22Rv1 (cell line): Measurements from ENCODE around the gene METTL4.

ENCODE experiments used
- CTCF ChIP-seq: fragments of 450-650 bp; IDR thresholded peaks from 2 replicates; pipeline ENCODE4 v1.5.1; 2017; ENCODE audit warnings: mild to moderate bottlenecking
- ZFX ChIP-seq: fragments of 450-650 bp; IDR thresholded peaks from 2 replicates; pipeline ENCODE4 v1.6.1; 2017; ENCODE audit warnings: antibody characterized with exemption, borderline replicate concordance

- no peak for TF ChIP-seq CTCF
- no peak for TF ChIP-seq ZFX
Observed at GRCh38 chr18:2497797-2498196, 73.5 kb downstream of the METTL4 start.
